PC-3 (cell line): ENCODE results near the gene NTRK2.

Source experiments
- EZH2 ChIP-seq: fragments of 300-600 bp; sonication (generic); IDR thresholded peaks from one replicate; pipeline ENCODE4 v1.6.1; 2017; ENCODE audit warnings: antibody characterized with exemption, mild to moderate bottlenecking, low read length; ENCODE audit not compliant: unreplicated experiment
- TF ChIP-seq, protein P1 (sequence below): fragments of 300-600 bp; sonication (generic); conservative IDR thresholded peaks from 2 replicates; pipeline ENCODE4 v1.5.1; 2017; ENCODE audit warnings: antibody characterized with exemption, low read depth, mild to moderate bottlenecking, low read length

DNA sequence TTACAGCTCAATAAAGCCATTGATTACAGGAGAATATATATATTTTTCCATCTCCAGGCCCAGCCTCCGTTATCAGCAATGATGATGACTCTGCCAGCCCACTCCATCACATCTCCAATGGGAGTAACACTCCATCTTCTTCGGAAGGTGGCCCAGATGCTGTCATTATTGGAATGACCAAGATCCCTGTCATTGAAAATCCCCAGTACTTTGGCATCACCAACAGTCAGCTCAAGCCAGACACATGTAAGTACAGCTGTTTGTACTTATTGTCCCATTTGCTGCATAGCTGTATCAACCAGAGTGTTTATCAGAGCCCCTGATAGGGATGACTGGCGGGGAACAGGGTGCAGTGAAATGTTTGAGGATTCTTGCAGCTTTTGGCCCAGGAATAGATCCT is 197.7 kb downstream of the NTRK2 start:
- TF ChIP-seq, protein P1, sequence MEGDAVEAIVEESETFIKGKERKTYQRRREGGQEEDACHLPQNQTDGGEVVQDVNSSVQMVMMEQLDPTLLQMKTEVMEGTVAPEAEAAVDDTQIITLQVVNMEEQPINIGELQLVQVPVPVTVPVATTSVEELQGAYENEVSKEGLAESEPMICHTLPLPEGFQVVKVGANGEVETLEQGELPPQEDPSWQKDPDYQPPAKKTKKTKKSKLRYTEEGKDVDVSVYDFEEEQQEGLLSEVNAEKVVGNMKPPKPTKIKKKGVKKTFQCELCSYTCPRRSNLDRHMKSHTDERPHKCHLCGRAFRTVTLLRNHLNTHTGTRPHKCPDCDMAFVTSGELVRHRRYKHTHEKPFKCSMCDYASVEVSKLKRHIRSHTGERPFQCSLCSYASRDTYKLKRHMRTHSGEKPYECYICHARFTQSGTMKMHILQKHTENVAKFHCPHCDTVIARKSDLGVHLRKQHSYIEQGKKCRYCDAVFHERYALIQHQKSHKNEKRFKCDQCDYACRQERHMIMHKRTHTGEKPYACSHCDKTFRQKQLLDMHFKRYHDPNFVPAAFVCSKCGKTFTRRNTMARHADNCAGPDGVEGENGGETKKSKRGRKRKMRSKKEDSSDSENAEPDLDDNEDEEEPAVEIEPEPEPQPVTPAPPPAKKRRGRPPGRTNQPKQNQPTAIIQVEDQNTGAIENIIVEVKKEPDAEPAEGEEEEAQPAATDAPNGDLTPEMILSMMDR: no peak
- no peak for TF ChIP-seq EZH2
